CD14-positive monocyte (primary cell): ENCODE data around the gene ZBTB44. TPM values are rescaled to one million over a fixed set of nuclear protein-coding genes. Genes with fewer than 3 reads are reported as not detected.

Experiments used
- DNase-seq, 3 donors: peaks; one replicate each; pipeline ENCODE4 v3.0.0-alpha.2; 2011 to 2022
- H2AFZ ChIP-seq: 2 replicates; pipeline ENCODE4 v1.6.0; 2012; ENCODE audit warnings: mild to moderate bottlenecking, low read depth, low read length, inconsistent platforms; ENCODE audit not compliant: insufficient read depth, poor library complexity, severe bottlenecking
- H3K27ac ChIP-seq, 2 donors: 1 replicate in 1 of 2; 2 replicates in 1 of 2; pipeline ENCODE4 v1.5.1; 2012 to 2013; ENCODE audit warnings: low read length in 2 of 2, control low read depth in 1 of 2, inconsistent platforms in 1 of 2, low read depth in 1 of 2, mild to moderate bottlenecking in 1 of 2
- H3K27me3 ChIP-seq, 2 donors: one replicate each; pipeline versions ENCODE4 v1.6.0 to v1.6.1; 2011 to 2013; ENCODE audit warnings: low read length in 2 of 2; ENCODE audit not compliant: control insufficient read depth in 2 of 2, insufficient read depth in 2 of 2
- H3K36me3 ChIP-seq, 2 donors: replicated peaks in 1 of 2; 1 replicate in 1 of 2; 2 replicates in 1 of 2; pipeline versions ENCODE4 v1.5.1 to v1.6.1; 2012 to 2013; ENCODE audit warnings: low read length in 2 of 2, control low read depth in 1 of 2, inconsistent platforms in 1 of 2, mild to moderate bottlenecking in 1 of 2; ENCODE audit not compliant: insufficient read depth in 2 of 2, control insufficient read depth in 1 of 2
- H3K4me1 ChIP-seq, 2 donors: 1 replicate in 1 of 2; 2 replicates in 1 of 2; pipeline versions ENCODE4 v1.5.1 to v1.6.1; 2012 to 2013; ENCODE audit warnings: low read length in 2 of 2, control low read depth in 1 of 2, inconsistent platforms in 1 of 2, mild to moderate bottlenecking in 1 of 2, moderate library complexity in 1 of 2; ENCODE audit not compliant: insufficient read depth in 2 of 2, control insufficient read depth in 1 of 2
- H3K4me2 ChIP-seq: replicated peaks from 2 replicates; pipeline ENCODE3; 2012; ENCODE audit warnings: low read length, moderate library complexity, mild to moderate bottlenecking; ENCODE audit not compliant: poor library complexity, severe bottlenecking; ENCODE audit errors: extremely low read depth
- H3K4me3 ChIP-seq, 3 experiments: fragments of 200-600 bp in 1 of 3; sonication (generic) in 1 of 3; replicated peaks in 1 of 3; 1 replicate in 2 of 3; 2 replicates in 1 of 3; pipeline ENCODE4 v1.5.1; 2011 to 2013; ENCODE audit warnings: low read length in 3 of 3, mild to moderate bottlenecking in 3 of 3, control low read depth in 2 of 3, low read depth in 2 of 3, inconsistent platforms in 1 of 3, moderate library complexity in 1 of 3
- H3K79me2 ChIP-seq: 2 replicates; pipeline ENCODE4 v1.6.0; 2012; ENCODE audit warnings: mild to moderate bottlenecking, control low read depth, inconsistent platforms, low read length, moderate library complexity; ENCODE audit not compliant: insufficient read depth
- H3K9ac ChIP-seq: 2 replicates; pipeline ENCODE4 v1.6.0; 2017; ENCODE audit warnings: low read length, mild to moderate bottlenecking; ENCODE audit not compliant: insufficient read depth, poor library complexity, severe bottlenecking
- H3K9me3 ChIP-seq, 2 donors: replicated peaks in 1 of 2; 1 replicate in 1 of 2; 2 replicates in 1 of 2; pipeline versions ENCODE4 v1.5.1 to v1.6.1; 2012 to 2013; ENCODE audit warnings: low read length in 2 of 2, control low read depth in 1 of 2; ENCODE audit not compliant: control insufficient read depth in 1 of 2, insufficient read depth in 1 of 2
- H4K20me1 ChIP-seq: 2 replicates; pipeline ENCODE4 v1.6.0; 2012; ENCODE audit warnings: mild to moderate bottlenecking, low read length, control low read depth, moderate library complexity; ENCODE audit not compliant: insufficient read depth
- H3K27ac Mint-ChIP-seq, 7 donors: one replicate each; pipeline ENCODE4 v1.8.0; 2020; ENCODE audit warnings: mild to moderate bottlenecking in 7 of 7, mixed read lengths in 7 of 7, moderate library complexity in 6 of 7, inconsistent platforms in 2 of 7
- H3K27me3 Mint-ChIP-seq, 3 donors: one replicate each; pipeline ENCODE4 v1.8.0; 2021 to 2022; ENCODE audit warnings: low read depth in 3 of 3, mild to moderate bottlenecking in 3 of 3, mixed read lengths in 3 of 3, moderate library complexity in 3 of 3, inconsistent platforms in 1 of 3
- H3K36me3 Mint-ChIP-seq, 2 donors: one replicate each; pipeline ENCODE4 v1.8.0; 2020; ENCODE audit warnings: mixed read lengths in 2 of 2, inconsistent platforms in 1 of 2, mild to moderate bottlenecking in 1 of 2
- H3K4me1 Mint-ChIP-seq: one replicate; pipeline ENCODE4 v1.8.0; 2020; ENCODE audit warnings: mild to moderate bottlenecking, mixed read lengths
- H3K4me3 Mint-ChIP-seq, 2 donors: one replicate each; pipeline ENCODE4 v1.8.0; 2020; ENCODE audit warnings: mild to moderate bottlenecking in 2 of 2, mixed read lengths in 2 of 2, moderate library complexity in 1 of 2
- H3K9me3 Mint-ChIP-seq, 7 donors: one replicate each; pipeline ENCODE4 v1.8.0; 2020 to 2022; ENCODE audit warnings: mixed read lengths in 7 of 7, mild to moderate bottlenecking in 6 of 7, moderate library complexity in 6 of 7, inconsistent platforms in 2 of 7
- WGBS: methylation state at CpG from one replicate; pipeline ENCODE4 v1.1.5; 2013; ENCODE audit warnings: missing lambda C conversion rate; ENCODE audit not compliant: insufficient coverage; 5-methylcytosine and 5-hydroxymethylcytosine counted together
- intact Hi-C, 2 donors: fragments of 100-400 bp; cut with micrococcal nuclease; formaldehyde crosslinking; loops; one replicate each; pipeline versions ENCODE4 v1.15.0 to v1.15.1; 2023
- polyA plus RNA-seq, 3 donors: library from polyadenylated mRNA; depleted of rRNA in 1 of 3; unstranded in 2 of 3; stranded (reverse) in 1 of 3; fragments of 300-500 nt in 2 of 3; fragments of >200 nt in 1 of 3; fragmentation: Illumina TruSeq in 2 of 3; gene quantifications; 1 replicate in 2 of 3; 2 replicates in 1 of 3; pipeline ENCODE4 v1.2.3, GENCODE V29; 2012 to 2021
- TF ChIP-seq, protein P1 (sequence below): fragments of 200-600 bp; IDR thresholded peaks from one replicate; pipeline ENCODE4 v1.8.0; 2022; ENCODE audit warnings: antibody characterized with exemption, mild to moderate bottlenecking

Gene ZBTB44
- polyA plus RNA-seq, 3 donors, result 2.4 to 21.3 (median 2.7) TPM

- DNase-seq, result no peak
- H3K27me3 ChIP-seq, result no peaks in the 10 kb centered on the region
- peaks cover 1 to 7% (median 7%) of the 10 kb centered on the region in 3 donors for H3K27me3 Mint-ChIP-seq
- H3K9me3 Mint-ChIP-seq, result peaks cover 0 to 9% (median 0%) of the 10 kb centered on the region in 7 donors
- peaks cover 0 to 2% of the 10 kb centered on the region in 2 donors for H3K9me3 ChIP-seq
- no peak overlapping the region for H3K4me2 ChIP-seq
- no peak overlapping the region for H3K27ac ChIP-seq
- H3K4me1 ChIP-seq, result peaks cover 18 to 23% of the 10 kb centered on the region in 2 donors
- no peaks in the 10 kb centered on the region for H3K79me2 ChIP-seq
- no peak overlapping the region for H3K4me3 Mint-ChIP-seq
- H3K27ac Mint-ChIP-seq, result peak overlapping the region in 1 of 7 donors; percentile 81
- peaks cover 29% of the 10 kb centered on the region for H3K4me1 Mint-ChIP-seq
- peaks cover 39 to 58% of the 10 kb centered on the region in 2 donors for H3K36me3 ChIP-seq
- peaks cover 70 to 83% of the 10 kb centered on the region in 2 donors for H3K36me3 Mint-ChIP-seq
- over 99% methylated on average over 19 of the region's 27 CpGs for WGBS
- intact Hi-C loops, result no loop called here
- no peak overlapping the region for H2AFZ ChIP-seq
- H4K20me1 ChIP-seq, result no peaks in the 10 kb centered on the region
- no peak overlapping the region for H3K4me3 ChIP-seq
- no peak overlapping the region for H3K9ac ChIP-seq
- TF ChIP-seq, protein P1, sequence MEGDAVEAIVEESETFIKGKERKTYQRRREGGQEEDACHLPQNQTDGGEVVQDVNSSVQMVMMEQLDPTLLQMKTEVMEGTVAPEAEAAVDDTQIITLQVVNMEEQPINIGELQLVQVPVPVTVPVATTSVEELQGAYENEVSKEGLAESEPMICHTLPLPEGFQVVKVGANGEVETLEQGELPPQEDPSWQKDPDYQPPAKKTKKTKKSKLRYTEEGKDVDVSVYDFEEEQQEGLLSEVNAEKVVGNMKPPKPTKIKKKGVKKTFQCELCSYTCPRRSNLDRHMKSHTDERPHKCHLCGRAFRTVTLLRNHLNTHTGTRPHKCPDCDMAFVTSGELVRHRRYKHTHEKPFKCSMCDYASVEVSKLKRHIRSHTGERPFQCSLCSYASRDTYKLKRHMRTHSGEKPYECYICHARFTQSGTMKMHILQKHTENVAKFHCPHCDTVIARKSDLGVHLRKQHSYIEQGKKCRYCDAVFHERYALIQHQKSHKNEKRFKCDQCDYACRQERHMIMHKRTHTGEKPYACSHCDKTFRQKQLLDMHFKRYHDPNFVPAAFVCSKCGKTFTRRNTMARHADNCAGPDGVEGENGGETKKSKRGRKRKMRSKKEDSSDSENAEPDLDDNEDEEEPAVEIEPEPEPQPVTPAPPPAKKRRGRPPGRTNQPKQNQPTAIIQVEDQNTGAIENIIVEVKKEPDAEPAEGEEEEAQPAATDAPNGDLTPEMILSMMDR, result no peak
Observed at GRCh38 chr11:130203766-130204702, 110.7 kb downstream of the ZBTB44 start.

- Histone ChIP-seq H3K4me2 (peak overlapping the region; percentile 0), H2AFZ (no peak overlapping the region), H3K9ac (no peak overlapping the region), H3K27ac (peak overlapping the region in 1 of 2 donors; percentile 4), H3K9me3 (peaks cover 0 to 2% of the 10 kb centered on the region in 2 donors), H3K79me2 (no peaks in the 10 kb centered on the region), H4K20me1 (no peaks in the 10 kb centered on the region), H3K36me3 (peaks cover 39 to 58% of the 10 kb centered on the region in 2 donors), H3K27me3 (no peaks in the 10 kb centered on the region), H3K4me1 (peaks cover 18 to 23% of the 10 kb centered on the region in 2 donors), H3K4me3 (no peak overlapping the region)
- H3K36me3 Mint-ChIP-seq, result peaks cover 69 to 82% of the 10 kb centered on the region in 2 donors
- WGBS, result 71% methylated on average over 16 of the region's 25 CpGs
- H3K9me3 Mint-ChIP-seq, result peaks cover 0 to 6% (median 0%) of the 10 kb centered on the region in 7 donors
- peaks cover 1 to 7% (median 7%) of the 10 kb centered on the region in 3 donors for H3K27me3 Mint-ChIP-seq
- intact Hi-C loops, result no loop called here
- peaks cover 29% of the 10 kb centered on the region for H3K4me1 Mint-ChIP-seq
- TF ChIP-seq, protein P1, result no peak
- DNase-seq, result peak; percentile 7 to 41 (median 33)
- H3K4me3 Mint-ChIP-seq, result peak overlapping the region in 1 of 2 donors; percentile 64
- peak overlapping the region in 3 of 7 donors; percentile 76 to 81 (median 79) for H3K27ac Mint-ChIP-seq
Observed at GRCh38 chr11:130202818-130203689, 111.7 kb downstream of the ZBTB44 start.
